Neuronal stem cell (in vitro differentiated cells): ENCODE results near the gene NEIL1.
A peak's percentile ranks its signal among the peaks of the same experiment; 100 is the strongest.

Source experiments
- DNase-seq: peaks from one replicate; pipeline ENCODE4 v3.0.0-alpha.2; 2013; ENCODE audit warnings: low spot score
- H2AFZ ChIP-seq: one replicate; pipeline ENCODE4 v1.6.1; 2013; ENCODE audit warnings: mild to moderate bottlenecking, low read length, inconsistent platforms
- H2AK5ac ChIP-seq: 2 replicates; pipeline ENCODE4 v1.6.1; 2013; ENCODE audit warnings: low read depth, mild to moderate bottlenecking, inconsistent platforms, low read length, moderate library complexity, mixed read lengths
- H2BK120ac ChIP-seq: 2 replicates; pipeline ENCODE4 v1.6.1; 2013; ENCODE audit warnings: low read depth, mild to moderate bottlenecking, inconsistent platforms, low read length, moderate library complexity, mixed read lengths
- H2BK12ac ChIP-seq: one replicate; pipeline ENCODE4 v1.6.1; 2013; ENCODE audit warnings: low read length, inconsistent platforms
- H2BK15ac ChIP-seq: 2 replicates; pipeline ENCODE4 v1.6.1; 2013; ENCODE audit warnings: mild to moderate bottlenecking, low read length, inconsistent platforms, mixed read lengths
- H2BK5ac ChIP-seq: one replicate; pipeline ENCODE4 v1.6.1; 2013; ENCODE audit warnings: inconsistent platforms, mild to moderate bottlenecking, low read length, moderate library complexity
- H3K14ac ChIP-seq: one replicate; pipeline ENCODE4 v1.6.1; 2013; ENCODE audit warnings: low read length, inconsistent platforms
- H3K18ac ChIP-seq: 2 replicates; pipeline ENCODE4 v1.6.1; 2013; ENCODE audit warnings: low read length, inconsistent platforms
- H3K23ac ChIP-seq: 2 replicates; pipeline ENCODE4 v1.6.1; 2013; ENCODE audit warnings: low read depth, mild to moderate bottlenecking, mixed read lengths, low read length, inconsistent platforms; ENCODE audit not compliant: poor library complexity
- H3K27ac ChIP-seq: replicated peaks from 3 replicates; pipeline ENCODE4 v1.5.1; 2013; ENCODE audit warnings: low read length, inconsistent platforms
- H3K27me3 ChIP-seq, 3 experiments: 2 replicates each; pipeline ENCODE4 v1.6.1; 2013; ENCODE audit warnings: low read length in 3 of 3, mild to moderate bottlenecking in 2 of 3, inconsistent platforms in 1 of 3, low read depth in 1 of 3, mixed read lengths in 1 of 3, moderate library complexity in 1 of 3; ENCODE audit not compliant: control insufficient read depth in 3 of 3, insufficient read depth in 3 of 3
- H3K36me3 ChIP-seq, 2 donors: replicated peaks in 1 of 2; 2 replicates each; pipeline ENCODE4 v1.6.1; 2013; ENCODE audit warnings: low read length in 2 of 2; ENCODE audit not compliant: control insufficient read depth in 2 of 2, insufficient read depth in 2 of 2
- H3K4ac ChIP-seq: 2 replicates; pipeline ENCODE4 v1.6.1; 2013; ENCODE audit warnings: inconsistent platforms, mild to moderate bottlenecking, low read length, moderate library complexity
- H3K4me1 ChIP-seq, 2 donors: 1 replicate in 1 of 2; 2 replicates in 1 of 2; pipeline ENCODE4 v1.6.1; 2013; ENCODE audit warnings: low read length in 2 of 2, low read depth in 1 of 2; ENCODE audit not compliant: control insufficient read depth in 2 of 2, insufficient read depth in 1 of 2
- H3K4me2 ChIP-seq: one replicate; pipeline ENCODE4 v1.6.1; 2013; ENCODE audit warnings: mild to moderate bottlenecking, low read length, inconsistent platforms; ENCODE audit not compliant: insufficient read depth, poor library complexity, severe bottlenecking
- H3K4me3 ChIP-seq, 2 donors: 2 replicates each; pipeline ENCODE4 v1.5.1; 2013; ENCODE audit warnings: low read length in 2 of 2, mild to moderate bottlenecking in 2 of 2, inconsistent platforms in 1 of 2, moderate library complexity in 1 of 2
- H3K79me1 ChIP-seq: one replicate; pipeline ENCODE4 v1.6.1; 2013; ENCODE audit warnings: low read depth, mild to moderate bottlenecking, inconsistent platforms, low read length, moderate library complexity
- H3K9ac ChIP-seq: one replicate; pipeline ENCODE4 v1.6.1; 2013; ENCODE audit warnings: mild to moderate bottlenecking, low read depth, low read length, inconsistent platforms; ENCODE audit not compliant: poor library complexity
- H3K9me3 ChIP-seq, 2 donors: replicated peaks in 1 of 2; 2 replicates each; pipeline versions ENCODE3 to v1.6.1; 2013; ENCODE audit warnings: low read length in 2 of 2, mild to moderate bottlenecking in 2 of 2, inconsistent platforms in 1 of 2, low read depth in 1 of 2, mixed read lengths in 1 of 2, moderate library complexity in 1 of 2; ENCODE audit not compliant: control insufficient read depth in 2 of 2, insufficient read depth in 1 of 2
- H4K8ac ChIP-seq: one replicate; pipeline ENCODE4 v1.6.1; 2013; ENCODE audit warnings: low read depth, mild to moderate bottlenecking, inconsistent platforms, low read length, moderate library complexity
- H4K91ac ChIP-seq: one replicate; pipeline ENCODE4 v1.6.1; 2013; ENCODE audit warnings: low read length, low read depth, mild to moderate bottlenecking, inconsistent platforms; ENCODE audit not compliant: poor library complexity
- WGBS, 2 donors: extraction: QIAGEN DNeasy Blood & Tissue Kit; methylation state at CpG; one replicate each; pipeline ENCODE4 v1.1.7; 2013; ENCODE audit warnings: missing lambda C conversion rate in 2 of 2, mixed read lengths in 1 of 2; ENCODE audit not compliant: insufficient read length in 2 of 2, insufficient replicate concordance in 1 of 2; ENCODE audit errors: extremely low coverage in 2 of 2; 5-methylcytosine and 5-hydroxymethylcytosine counted together

Gene NEIL1

DNA sequence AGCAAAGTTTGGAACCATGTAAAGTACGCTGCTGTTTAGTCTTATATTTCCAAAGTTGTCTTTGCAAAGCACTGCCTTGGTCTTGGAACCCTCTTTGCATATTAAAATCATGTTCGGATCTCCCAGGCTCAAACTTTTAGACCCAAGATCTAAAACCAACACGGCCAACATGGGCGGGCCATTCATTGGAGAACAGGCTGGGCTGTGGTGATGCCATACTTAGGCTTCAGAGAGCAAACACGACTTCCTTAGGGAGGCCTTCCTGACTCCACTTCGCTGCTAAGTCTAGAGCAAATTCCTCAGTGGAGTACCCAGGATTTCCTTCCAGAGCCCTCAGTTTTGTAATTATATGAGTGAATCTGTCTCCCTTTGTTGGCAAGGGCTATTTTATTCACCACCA lies 18.0 kb downstream of the NEIL1 start:
- Histone ChIP-seq H3K4me2 (no peak overlapping the region), H3K27me3 (no peaks in the 10 kb centered on the region), H4K91ac (no peak overlapping the region), H2BK5ac (no peak overlapping the region), H3K18ac (no peak overlapping the region), H3K23ac (no peak overlapping the region), H3K4me1 (peaks cover 7 to 8% of the 10 kb centered on the region in 2 donors), H4K8ac (no peak overlapping the region), H3K4me3 (no peak overlapping the region), H3K14ac (no peak overlapping the region), H3K4ac (no peak overlapping the region), H3K9ac (no peak overlapping the region), H3K9me3 (peaks cover 0 to 2% of the 10 kb centered on the region in 2 donors), H2AK5ac (no peak overlapping the region), H3K79me1 (no peaks in the 10 kb centered on the region), H2BK15ac (no peak overlapping the region), H3K36me3 (peaks cover 16 to 82% of the 10 kb centered on the region in 2 donors), H3K27ac (no peak overlapping the region), H2BK120ac (no peak overlapping the region), H2AFZ (no peak overlapping the region), H2BK12ac (no peak overlapping the region)
- DNase-seq = no peak
- no CpG with 5 or more reads among the region's 6 CpGs for WGBS, 2 donors

DNA sequence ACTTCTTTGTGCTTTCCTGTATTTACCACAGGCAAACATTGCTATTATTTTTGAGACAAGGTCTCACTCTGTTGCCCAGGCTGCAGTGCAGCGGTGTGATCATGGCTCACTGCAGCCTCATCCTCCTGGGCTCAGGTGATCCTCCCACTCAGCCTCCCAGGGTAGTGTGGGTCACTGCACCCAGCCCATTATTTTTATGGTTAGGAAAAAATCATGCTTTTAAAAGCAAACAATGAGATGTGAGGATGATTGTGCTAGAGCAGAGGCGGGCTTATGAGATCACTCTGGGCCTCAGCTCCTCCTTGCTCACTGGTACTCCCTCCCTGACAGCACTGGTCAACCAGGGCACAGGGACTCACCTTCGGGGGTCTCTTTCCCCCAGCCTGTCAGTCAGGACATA lies 19.3 kb downstream of the NEIL1 start:
- H3K4ac ChIP-seq = no peak overlapping the region
- no peaks in the 10 kb centered on the region for H3K9me3 ChIP-seq
- H3K4me1 ChIP-seq = peaks cover 7 to 8% of the 10 kb centered on the region in 2 donors
- no peak overlapping the region for H2BK5ac ChIP-seq
- no peak overlapping the region for H3K9ac ChIP-seq
- H2BK120ac ChIP-seq = no peak overlapping the region
- no peak overlapping the region for H3K18ac ChIP-seq
- WGBS, 2 donors = no CpG with 5 or more reads among the region's 3 CpGs
- H2AFZ ChIP-seq = no peak overlapping the region
- H3K14ac ChIP-seq = no peak overlapping the region
- no peak overlapping the region for H2BK15ac ChIP-seq
- no peak overlapping the region for H2AK5ac ChIP-seq
- no peak for DNase-seq
- H3K23ac ChIP-seq = no peak overlapping the region
- no peak overlapping the region for H3K4me2 ChIP-seq
- H4K91ac ChIP-seq = no peak overlapping the region
- H3K27me3 ChIP-seq = no peaks in the 10 kb centered on the region
- H3K36me3 ChIP-seq = peaks cover 15 to 82% of the 10 kb centered on the region in 2 donors
- no peak overlapping the region for H3K4me3 ChIP-seq
- no peak overlapping the region for H4K8ac ChIP-seq
- H3K27ac ChIP-seq = no peak overlapping the region
- H2BK12ac ChIP-seq = no peak overlapping the region
- H3K79me1 ChIP-seq = no peaks in the 10 kb centered on the region

- Histone ChIP-seq H3K14ac (no peak overlapping the region), H2BK120ac (no peak overlapping the region), H4K8ac (no peak overlapping the region), H3K9ac (no peak overlapping the region), H2BK12ac (no peak overlapping the region), H4K91ac (no peak overlapping the region), H3K9me3 (no peaks in the 10 kb centered on the region), H3K23ac (no peak overlapping the region), H2AFZ (no peak overlapping the region), H3K4me1 (peaks cover 7 to 8% of the 10 kb centered on the region in 2 donors), H3K18ac (no peak overlapping the region), H2AK5ac (no peak overlapping the region), H3K4me2 (no peak overlapping the region), H3K36me3 (peaks cover 21 to 82% of the 10 kb centered on the region in 2 donors), H3K27me3 (no peaks in the 10 kb centered on the region), H3K4me3 (no peak overlapping the region), H3K79me1 (no peaks in the 10 kb centered on the region), H2BK15ac (no peak overlapping the region), H3K4ac (no peak overlapping the region), H2BK5ac (no peak overlapping the region), H3K27ac (no peak overlapping the region)
- no peak for DNase-seq
These were observed 20.2 kb downstream of the NEIL1 start for GRCh38 chr15:75367006-75367405.

- H3K4me3 ChIP-seq = peak overlapping the region; percentile 14 to 71
- H3K18ac ChIP-seq = no peak overlapping the region
- peaks cover 18 to 82% of the 10 kb centered on the region in 2 donors for H3K36me3 ChIP-seq
- H4K91ac ChIP-seq = no peak overlapping the region
- H4K8ac ChIP-seq = no peak overlapping the region
- peak overlapping the region; percentile 92 for H3K23ac ChIP-seq
- H3K4me2 ChIP-seq = peak overlapping the region; percentile 43
- peaks cover 7 to 8% of the 10 kb centered on the region in 2 donors for H3K4me1 ChIP-seq
- peak overlapping the region; percentile 24 for H2AK5ac ChIP-seq
- H3K79me1 ChIP-seq = no peaks in the 10 kb centered on the region
- no peak overlapping the region for H3K27ac ChIP-seq
- H3K9ac ChIP-seq = peak overlapping the region; percentile 17
- H2AFZ ChIP-seq = no peak overlapping the region
- H2BK5ac ChIP-seq = no peak overlapping the region
- H3K27me3 ChIP-seq = no peaks in the 10 kb centered on the region
- no peak overlapping the region for H3K4ac ChIP-seq
- no peak overlapping the region for H2BK12ac ChIP-seq
- no peaks in the 10 kb centered on the region for H3K9me3 ChIP-seq
- H3K14ac ChIP-seq = no peak overlapping the region
- H2BK15ac ChIP-seq = no peak overlapping the region
- no CpG with 5 or more reads among the region's 7 CpGs for WGBS, 2 donors
- no peak for DNase-seq
- no peak overlapping the region for H2BK120ac ChIP-seq
These were observed 20.6 kb downstream of the NEIL1 start for GRCh38 chr15:75367406-75367912.
